VCaP (cell line): ENCODE results near the gene MACROD2.

Experiments
- H3K27ac ChIP-seq: fragments of 450-650 bp; 2 replicates; pipeline ENCODE4 v1.5.1; 2017
- CTCF ChIP-seq: fragments of 450-650 bp; conservative IDR thresholded peaks from 2 replicates; pipeline ENCODE4 v1.5.1; 2017; ENCODE audit warnings: mild to moderate bottlenecking, moderate library complexity

The MACROD2 gene

GRCh38 chr20:15913391-15914025 lies 1918.2 kb downstream of the MACROD2 start:
- no peak overlapping the region for H3K27ac ChIP-seq
- no peak for TF ChIP-seq CTCF

GRCh38 chr20:15916623-15917022 lies 1921.3 kb downstream of the MACROD2 start:
- no peak for TF ChIP-seq CTCF
- no peak overlapping the region for H3K27ac ChIP-seq

GRCh38 chr20:15917283-15917682 lies 1922.0 kb downstream of the MACROD2 start:
- no peak overlapping the region for H3K27ac ChIP-seq
- TF ChIP-seq CTCF, result no peak

GRCh38 chr20:15918631-15919030 lies 1923.3 kb downstream of the MACROD2 start:
- no peak for TF ChIP-seq CTCF
- no peak overlapping the region for H3K27ac ChIP-seq

GRCh38 chr20:15919118-15919517 lies 1923.8 kb downstream of the MACROD2 start:
- no peak for TF ChIP-seq CTCF
- H3K27ac ChIP-seq, result no peak overlapping the region

GRCh38 chr20:15921930-15922329 lies 1926.6 kb downstream of the MACROD2 start:
- H3K27ac ChIP-seq, result no peak overlapping the region
- no peak for TF ChIP-seq CTCF

GRCh38 chr20:15922556-15922955 lies 1927.2 kb downstream of the MACROD2 start:
- TF ChIP-seq CTCF, result no peak
- no peak overlapping the region for H3K27ac ChIP-seq
